Liver (tissue), 3 donors: ENCODE data around the gene KIR3DL1.
"Not testable (repeated sequence)": the region's sequence is repeated elsewhere in the genome, so short reads cannot be mapped to it uniquely, and the experiment has no call there.

Experiments used
- SP1 ChIP-seq: IDR thresholded peaks from 2 replicates; pipeline ENCODE4 v1.6.1; 2018; ENCODE audit warnings: antibody characterized with exemption, mild to moderate bottlenecking
- TAF1 ChIP-seq: conservative IDR thresholded peaks from 2 replicates; pipeline ENCODE4 v1.6.1; 2016; ENCODE audit warnings: antibody characterized with exemption, mild to moderate bottlenecking
- YY1 ChIP-seq: IDR thresholded peaks from 2 replicates; pipeline ENCODE4 v1.6.1; 2016; ENCODE audit warnings: antibody characterized with exemption, mild to moderate bottlenecking
- TF ChIP-seq, protein P1 (sequence below): fragments of 150-350 bp; IDR thresholded peaks from 2 replicates; pipeline ENCODE4 v1.5.1; 2017; ENCODE audit warnings: improper control_type of control experiment, low read depth, low read length; ENCODE audit not compliant: missing input control
- TF ChIP-seq, protein P2 (sequence below): IDR thresholded peaks from 2 replicates; pipeline ENCODE4 v1.6.1; 2016; ENCODE audit warnings: antibody characterized with exemption
- donor health status: healthy.
- donor health status: healthy.

GRCh38 chr19:54772666-54773065 lies 43.6 kb upstream of the KIR3DL1 start:
- TF ChIP-seq TAF1, YY1, SP1: not testable (repeated sequence)
- TF ChIP-seq, protein P1, sequence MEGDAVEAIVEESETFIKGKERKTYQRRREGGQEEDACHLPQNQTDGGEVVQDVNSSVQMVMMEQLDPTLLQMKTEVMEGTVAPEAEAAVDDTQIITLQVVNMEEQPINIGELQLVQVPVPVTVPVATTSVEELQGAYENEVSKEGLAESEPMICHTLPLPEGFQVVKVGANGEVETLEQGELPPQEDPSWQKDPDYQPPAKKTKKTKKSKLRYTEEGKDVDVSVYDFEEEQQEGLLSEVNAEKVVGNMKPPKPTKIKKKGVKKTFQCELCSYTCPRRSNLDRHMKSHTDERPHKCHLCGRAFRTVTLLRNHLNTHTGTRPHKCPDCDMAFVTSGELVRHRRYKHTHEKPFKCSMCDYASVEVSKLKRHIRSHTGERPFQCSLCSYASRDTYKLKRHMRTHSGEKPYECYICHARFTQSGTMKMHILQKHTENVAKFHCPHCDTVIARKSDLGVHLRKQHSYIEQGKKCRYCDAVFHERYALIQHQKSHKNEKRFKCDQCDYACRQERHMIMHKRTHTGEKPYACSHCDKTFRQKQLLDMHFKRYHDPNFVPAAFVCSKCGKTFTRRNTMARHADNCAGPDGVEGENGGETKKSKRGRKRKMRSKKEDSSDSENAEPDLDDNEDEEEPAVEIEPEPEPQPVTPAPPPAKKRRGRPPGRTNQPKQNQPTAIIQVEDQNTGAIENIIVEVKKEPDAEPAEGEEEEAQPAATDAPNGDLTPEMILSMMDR, result not testable (repeated sequence)
- TF ChIP-seq, protein P2, sequence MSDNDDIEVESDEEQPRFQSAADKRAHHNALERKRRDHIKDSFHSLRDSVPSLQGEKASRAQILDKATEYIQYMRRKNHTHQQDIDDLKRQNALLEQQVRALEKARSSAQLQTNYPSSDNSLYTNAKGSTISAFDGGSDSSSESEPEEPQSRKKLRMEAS, result not testable (repeated sequence)
